Subcutaneous abdominal adipose tissue (tissue), 5 donors: ENCODE results near the gene SOWAHC.
A peak's percentile ranks its signal among the peaks of the same experiment; 100 is the strongest.
"Not testable (repeated sequence)": the region's sequence is repeated elsewhere in the genome, so short reads cannot be mapped to it uniquely, and the experiment has no call there.

ENCODE experiments used
- H3K27ac ChIP-seq: one replicate; pipeline ENCODE4 v1.7.0; 2013; ENCODE audit warnings: low read depth, mild to moderate bottlenecking, inconsistent platforms, low read length, moderate library complexity
- H3K27me3 ChIP-seq, 5 donors: one replicate each; pipeline ENCODE4 v1.7.0; 2013; ENCODE audit warnings: low read length in 5 of 5, inconsistent platforms in 1 of 5; ENCODE audit not compliant: control insufficient read depth in 5 of 5, insufficient read depth in 4 of 5
- H3K36me3 ChIP-seq, 5 donors: one replicate each; pipeline ENCODE4 v1.7.0; 2013; ENCODE audit warnings: low read length in 5 of 5; ENCODE audit not compliant: control insufficient read depth in 5 of 5, insufficient read depth in 5 of 5
- H3K4me1 ChIP-seq, 5 donors: one replicate each; pipeline ENCODE4 v1.7.0; 2013; ENCODE audit warnings: low read length in 5 of 5, mild to moderate bottlenecking in 3 of 5, moderate library complexity in 1 of 5; ENCODE audit not compliant: control insufficient read depth in 5 of 5, insufficient read depth in 5 of 5
- H3K4me3 ChIP-seq, 5 donors: one replicate each; pipeline ENCODE4 v1.7.0; 2013; ENCODE audit warnings: low read length in 5 of 5, low read depth in 1 of 5
- H3K9ac ChIP-seq, 5 donors: one replicate each; pipeline ENCODE4 v1.7.0; 2013; ENCODE audit warnings: low read length in 5 of 5, mild to moderate bottlenecking in 4 of 5, moderate library complexity in 3 of 5
- H3K9me3 ChIP-seq, 5 donors: one replicate each; pipeline ENCODE4 v1.7.0; 2013; ENCODE audit warnings: low read length in 5 of 5; ENCODE audit not compliant: control insufficient read depth in 5 of 5
- donor health status: healthy.
- donor health status: healthy.
- donor health status: healthy.
- donor health status: healthy.
- donor health status: healthy.

Gene SOWAHC, protein sequence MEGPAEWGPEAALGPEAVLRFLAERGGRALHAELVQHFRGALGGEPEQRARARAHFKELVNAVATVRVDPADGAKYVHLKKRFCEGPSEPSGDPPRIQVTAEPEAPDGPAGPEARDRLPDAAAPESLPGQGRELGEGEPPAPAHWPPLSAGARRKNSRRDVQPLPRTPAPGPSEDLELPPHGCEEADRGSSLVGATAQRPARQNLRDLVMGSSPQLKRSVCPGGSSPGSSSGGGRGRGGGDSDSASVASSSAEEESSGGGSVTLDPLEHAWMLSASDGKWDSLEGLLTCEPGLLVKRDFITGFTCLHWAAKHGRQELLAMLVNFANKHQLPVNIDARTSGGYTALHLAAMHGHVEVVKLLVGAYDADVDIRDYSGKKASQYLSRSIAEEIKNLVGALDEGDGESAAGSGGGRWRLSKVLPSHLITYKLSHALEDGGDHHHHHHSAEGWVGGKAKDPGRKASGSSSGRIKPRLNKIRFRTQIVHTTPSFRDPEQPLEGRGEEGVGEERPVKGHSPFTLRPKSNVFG

DNA sequence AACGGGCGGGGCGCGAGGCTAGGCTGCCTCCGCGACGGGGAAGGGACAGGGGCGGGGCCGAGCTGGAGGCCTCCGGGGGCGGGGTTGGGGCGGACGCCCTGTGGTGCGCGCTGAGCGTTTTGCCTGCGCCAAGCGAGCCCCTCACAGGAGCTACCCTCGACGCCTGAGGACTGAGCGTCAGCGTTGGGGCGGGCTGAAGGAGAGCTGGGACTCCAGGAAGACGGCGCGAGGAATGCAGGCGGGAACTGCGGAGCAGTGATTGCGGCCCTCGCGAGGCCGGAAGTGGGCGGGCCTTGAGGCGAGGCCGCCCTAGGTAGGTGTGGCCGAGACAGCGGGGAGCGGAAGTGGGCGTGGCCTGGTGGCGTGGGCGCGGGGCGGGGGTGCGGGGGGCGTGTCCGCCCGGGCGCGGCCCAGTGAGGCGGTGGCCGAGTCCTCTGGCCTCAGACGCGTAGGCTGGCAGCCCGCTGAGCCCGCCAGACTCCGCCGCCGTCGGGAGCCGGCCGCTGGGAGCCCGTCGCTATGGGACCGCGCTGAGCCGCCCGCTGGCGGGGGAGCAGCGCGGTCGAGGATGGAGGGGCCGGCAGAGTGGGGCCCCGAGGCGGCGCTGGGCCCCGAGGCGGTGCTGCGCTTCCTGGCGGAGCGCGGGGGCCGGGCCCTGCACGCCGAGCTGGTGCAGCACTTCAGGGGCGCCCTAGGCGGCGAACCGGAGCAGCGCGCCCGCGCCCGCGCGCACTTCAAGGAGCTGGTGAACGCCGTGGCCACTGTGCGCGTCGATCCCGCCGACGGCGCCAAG is at the start of gene SOWAHC, which contains the start of gene SEPTIN10:
SOWAHC (plus strand) TSS at position 443 of the 793 bp plus-strand sequence; CDS start at position 569, 126 bp downstream.
SEPTIN10 (minus strand) TSS at position 45 of the 793 bp plus-strand sequence. CDS start 139 bp downstream, outside the sequence.
- Histone ChIP-seq H3K27me3 (no peaks in the 10 kb centered on the region), H3K4me3 (peak within 1 kb of the TSS; percentile 75 to 89 (median 85)), H3K9me3 (no peaks in the 10 kb centered on the region), H3K36me3 (no peaks in the 10 kb centered on the region), H3K27ac (peak within 1 kb of the TSS; percentile 84), H3K9ac (peak within 1 kb of the TSS; percentile 32 to 94 (median 90)), H3K4me1 (peaks cover 0 to 39% (median 38%) of the 10 kb centered on the region in 5 donors)

DNA sequence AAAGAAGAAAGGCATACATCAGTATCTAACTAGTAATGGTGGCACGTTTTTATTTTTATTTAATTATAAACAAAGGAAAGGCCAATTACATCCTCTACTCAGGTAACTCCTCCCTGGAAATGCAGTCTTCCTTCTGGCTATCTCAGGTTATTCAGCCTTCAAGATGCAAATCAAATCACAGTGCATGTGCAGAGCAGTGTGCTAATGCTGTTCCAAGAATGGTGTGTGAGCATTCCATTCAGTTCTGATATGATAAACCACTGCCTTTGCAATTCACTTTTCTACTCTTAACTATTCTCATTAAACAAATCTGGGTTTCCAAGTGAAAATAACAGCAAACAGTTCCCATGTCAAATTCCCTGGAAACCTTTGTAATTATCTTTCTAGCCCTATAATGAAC is 38.8 kb upstream of the SOWAHC start:
- peaks cover 6 to 19% (median 9%) of the 10 kb centered on the region in 5 donors for H3K36me3 ChIP-seq
- no peaks in the 10 kb centered on the region for H3K27me3 ChIP-seq
- no peak overlapping the region for H3K4me3 ChIP-seq
- no peaks in the 10 kb centered on the region for H3K4me1 ChIP-seq
- H3K9me3 ChIP-seq: no peaks in the 10 kb centered on the region
- no peak overlapping the region for H3K27ac ChIP-seq
- H3K9ac ChIP-seq: no peak overlapping the region

DNA sequence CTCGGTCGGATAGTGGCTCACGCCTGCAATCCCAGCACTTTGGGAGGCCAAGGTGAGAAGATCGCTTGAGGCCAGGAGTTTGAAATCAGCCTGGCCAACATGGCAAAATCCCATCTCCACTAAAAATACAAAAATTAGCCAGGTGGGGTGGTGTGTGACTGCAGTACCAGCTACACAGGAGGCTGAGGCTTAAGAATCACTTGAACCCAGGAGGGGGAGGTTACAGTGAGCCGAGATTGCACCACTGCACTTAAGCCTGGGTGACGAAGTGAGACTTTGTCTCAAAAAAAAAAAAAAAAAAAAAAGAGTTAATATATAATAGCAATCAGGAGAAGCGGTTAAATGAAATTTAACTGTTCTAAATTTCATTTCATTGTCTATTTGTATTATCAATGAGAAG is 36.5 kb upstream of the SOWAHC start:
- H3K36me3 ChIP-seq: peaks cover 0 to 12% (median 2%) of the 10 kb centered on the region in 5 donors
- not testable (repeated sequence) for H3K4me1 ChIP-seq, H3K27ac ChIP-seq, H3K4me3 ChIP-seq, H3K27me3 ChIP-seq, H3K9me3 ChIP-seq, H3K9ac ChIP-seq

DNA sequence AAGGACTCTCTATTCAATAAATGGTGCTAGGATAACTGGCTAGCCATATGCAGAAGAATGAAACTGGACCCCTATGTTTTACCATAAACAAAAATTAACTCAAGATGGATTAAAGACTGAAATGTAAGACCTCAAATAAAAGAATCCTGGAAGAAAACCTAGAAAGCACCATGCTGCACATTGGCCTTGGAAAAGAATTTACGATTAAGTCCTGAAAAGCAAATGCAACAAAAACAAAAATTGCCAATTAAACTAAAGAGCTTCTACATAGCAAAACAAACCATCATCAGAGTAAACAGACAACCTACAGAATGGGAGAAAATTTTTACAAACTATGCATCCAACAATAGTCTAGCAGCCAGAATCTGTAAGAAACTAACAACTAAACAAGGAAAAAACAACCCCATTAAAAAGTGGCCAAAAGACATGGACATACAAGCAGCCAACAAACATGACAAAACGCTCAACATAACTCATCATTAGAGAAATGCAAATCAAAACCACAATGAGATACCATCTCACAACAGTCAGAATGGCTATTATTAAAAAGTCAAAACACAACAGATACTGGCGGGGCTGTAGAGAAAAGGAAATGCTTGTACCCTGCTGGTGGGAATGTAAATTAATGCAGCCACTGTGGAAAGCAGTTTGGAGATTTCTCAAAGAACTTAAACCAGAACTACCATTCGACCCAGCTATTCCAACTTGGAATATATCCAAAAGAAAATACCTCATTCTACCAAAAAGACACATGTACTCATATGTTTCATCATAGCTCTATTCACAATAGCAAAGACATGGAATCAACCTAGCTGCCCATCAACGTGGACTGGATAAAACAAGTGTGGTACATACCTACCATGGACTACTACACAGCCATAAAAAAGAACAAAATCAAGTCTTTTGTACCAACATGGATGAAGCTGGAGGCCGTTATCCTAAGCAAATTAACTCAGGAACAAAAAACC is 31.0 kb upstream of the SOWAHC start:
- H3K27me3 ChIP-seq: no peaks in the 10 kb centered on the region
- H3K36me3 ChIP-seq: peaks cover 0 to 8% (median 6%) of the 10 kb centered on the region in 5 donors
- no peaks in the 10 kb centered on the region for H3K9me3 ChIP-seq
- H3K4me3 ChIP-seq: no peak overlapping the region
- no peak overlapping the region for H3K9ac ChIP-seq
- no peak overlapping the region for H3K27ac ChIP-seq
- H3K4me1 ChIP-seq: peaks cover 0 to 9% (median 3%) of the 10 kb centered on the region in 5 donors

DNA sequence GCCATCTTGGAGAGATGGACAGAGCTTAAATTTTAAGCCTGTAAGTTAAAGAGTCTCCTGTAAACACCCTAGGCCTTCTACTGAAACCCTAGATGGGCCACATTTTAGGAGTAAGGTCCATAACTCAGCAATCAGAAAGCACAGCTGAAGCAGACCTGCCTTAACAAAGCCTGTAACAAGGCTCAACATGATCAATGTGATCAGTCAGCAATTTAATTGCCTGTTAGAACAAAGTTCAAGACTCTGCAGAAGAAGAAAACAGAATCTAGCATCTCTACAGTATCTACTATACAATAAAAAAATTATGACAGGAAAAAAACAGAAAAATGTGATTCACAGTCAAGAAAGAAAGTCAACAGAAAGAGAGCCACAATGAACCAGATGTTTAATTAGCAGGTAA is 27.5 kb upstream of the SOWAHC start:
- no peak overlapping the region for H3K4me3 ChIP-seq
- no peak overlapping the region for H3K27ac ChIP-seq

DNA sequence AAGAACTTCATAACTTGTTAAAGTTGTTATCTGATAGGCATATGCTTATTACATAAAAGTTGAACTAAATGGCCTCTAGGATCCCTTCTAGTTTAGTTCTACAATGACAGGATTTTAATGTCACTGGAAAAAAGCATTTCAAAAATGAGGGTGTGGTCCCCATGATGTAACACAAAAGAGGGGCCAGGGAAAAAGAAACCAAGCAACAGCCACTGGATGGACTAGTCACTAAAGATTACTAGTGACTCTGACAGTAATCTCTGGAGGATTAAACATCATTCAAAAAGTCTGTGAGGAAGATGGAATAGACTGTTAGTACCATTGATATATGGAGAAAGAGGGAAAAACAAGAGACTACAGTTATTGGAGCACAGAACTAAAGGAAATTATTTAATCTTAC is 23.0 kb upstream of the SOWAHC start:
- H3K9ac ChIP-seq: no peak overlapping the region
- no peaks in the 10 kb centered on the region for H3K27me3 ChIP-seq
- no peak overlapping the region for H3K27ac ChIP-seq
- peaks cover 0 to 12% (median 0%) of the 10 kb centered on the region in 5 donors for H3K36me3 ChIP-seq
- H3K4me1 ChIP-seq: peaks cover 0 to 3% (median 0%) of the 10 kb centered on the region in 5 donors
- H3K9me3 ChIP-seq: no peaks in the 10 kb centered on the region
- no peak overlapping the region for H3K4me3 ChIP-seq

More for the DNA sequence above, 27.5 kb upstream of the SOWAHC start:
- Histone ChIP-seq H3K36me3 (peaks cover 0 to 9% (median 7%) of the 10 kb centered on the region in 5 donors), H3K9ac (no peak overlapping the region), H3K27me3 (no peaks in the 10 kb centered on the region), H3K4me1 (peaks cover 0 to 6% (median under 1%) of the 10 kb centered on the region in 5 donors), H3K9me3 (no peaks in the 10 kb centered on the region)

DNA sequence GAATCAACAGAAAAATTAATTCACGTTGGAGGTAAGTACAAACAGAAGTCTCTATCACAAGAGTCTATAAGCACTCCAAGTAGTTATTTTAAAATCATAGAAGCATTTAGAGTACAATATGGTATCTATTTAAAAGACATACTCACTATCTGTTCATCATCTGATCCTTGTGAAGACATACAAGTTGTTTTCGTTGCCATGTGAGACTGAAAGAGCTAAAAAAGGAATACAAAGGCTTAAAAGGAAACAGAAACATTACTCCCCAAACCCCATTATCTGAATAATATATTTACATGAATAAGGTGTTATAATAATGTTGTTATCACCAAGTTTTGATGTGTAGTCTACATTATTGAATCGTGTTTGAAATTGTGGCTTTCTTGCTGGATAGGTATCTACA is 21.3 kb upstream of the SOWAHC start:
- Histone ChIP-seq H3K4me1 (peaks cover 0 to 3% (median 0%) of the 10 kb centered on the region in 5 donors), H3K27ac (no peak overlapping the region), H3K27me3 (no peaks in the 10 kb centered on the region)

DNA sequence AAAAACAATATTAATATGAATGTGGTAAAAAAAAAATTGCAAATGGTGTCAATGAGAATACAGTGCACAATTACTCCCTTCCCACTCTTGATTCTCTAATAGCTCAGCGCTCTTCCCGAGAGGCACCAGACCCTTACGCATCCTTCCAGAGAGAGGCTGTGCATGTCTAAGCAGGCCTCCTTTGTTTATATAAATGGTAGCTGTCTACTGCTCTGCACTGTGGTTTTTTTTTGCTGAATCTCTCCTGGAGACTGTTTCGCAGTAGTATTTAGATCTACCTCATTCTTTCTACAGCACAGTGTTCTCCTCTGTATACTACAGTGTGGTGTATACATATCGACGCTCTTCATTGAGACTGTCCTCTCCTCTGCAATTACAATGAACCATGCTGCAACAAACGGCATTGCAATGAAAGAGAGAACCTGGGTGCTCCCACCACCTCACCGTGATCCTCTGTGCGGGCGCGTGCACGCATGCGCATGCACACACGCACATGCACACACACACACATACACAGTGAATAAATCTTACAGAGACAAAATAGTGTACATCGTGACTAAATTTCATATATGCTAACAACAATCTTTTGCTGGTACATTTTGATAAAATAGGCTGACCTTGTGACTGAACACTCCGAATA is 19.8 kb upstream of the SOWAHC start:
- no peaks in the 10 kb centered on the region for H3K27me3 ChIP-seq
- H3K9me3 ChIP-seq: no peaks in the 10 kb centered on the region
- no peak overlapping the region for H3K9ac ChIP-seq
- H3K4me3 ChIP-seq: no peak overlapping the region
- H3K36me3 ChIP-seq: peaks cover 0 to 12% (median 0%) of the 10 kb centered on the region in 5 donors
- H3K4me1 ChIP-seq: peaks cover 0 to 3% (median 0%) of the 10 kb centered on the region in 5 donors
- no peak overlapping the region for H3K27ac ChIP-seq

More for the DNA sequence above, 21.3 kb upstream of the SOWAHC start:
- Histone ChIP-seq H3K4me3 (no peak overlapping the region), H3K36me3 (peaks cover 0 to 12% (median 0%) of the 10 kb centered on the region in 5 donors), H3K9me3 (no peaks in the 10 kb centered on the region), H3K9ac (no peak overlapping the region)

DNA sequence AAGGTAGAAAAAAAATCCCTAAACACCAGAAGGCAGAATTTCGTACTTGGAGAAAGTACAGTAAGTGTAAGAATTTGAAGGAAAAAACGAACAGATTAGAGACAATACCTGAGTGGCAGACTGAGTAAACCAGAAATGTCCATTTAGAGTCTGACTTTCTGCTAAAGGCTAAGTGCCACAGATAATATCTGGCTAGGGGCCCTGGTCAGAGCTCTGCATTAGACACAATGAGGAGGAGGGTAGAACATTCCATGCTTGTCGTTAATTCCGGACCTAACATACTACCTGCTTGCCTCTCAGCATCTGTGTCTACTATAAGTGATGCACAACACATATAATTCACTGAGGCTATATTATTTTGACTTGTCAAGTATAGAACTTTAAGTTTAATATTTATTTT is 18.5 kb upstream of the SOWAHC start:
- Histone ChIP-seq H3K36me3 (peaks cover 0 to 11% (median 0%) of the 10 kb centered on the region in 5 donors), H3K9ac (no peak overlapping the region), H3K4me3 (no peak overlapping the region), H3K27ac (no peak overlapping the region), H3K9me3 (no peaks in the 10 kb centered on the region), H3K27me3 (no peaks in the 10 kb centered on the region), H3K4me1 (peaks cover 0 to 3% (median 0%) of the 10 kb centered on the region in 5 donors)
